ENCODE measurements around the gene SLC6A12. TPM values are rescaled to one million over a fixed set of nuclear protein-coding genes. Genes with fewer than 3 reads are reported as not detected.

SLC6A12 gene
- total RNA-seq, 4 donors from 2014 or later, result 0.21 to 0.60 (median 0.39) TPM; not detected in 1

DNA sequence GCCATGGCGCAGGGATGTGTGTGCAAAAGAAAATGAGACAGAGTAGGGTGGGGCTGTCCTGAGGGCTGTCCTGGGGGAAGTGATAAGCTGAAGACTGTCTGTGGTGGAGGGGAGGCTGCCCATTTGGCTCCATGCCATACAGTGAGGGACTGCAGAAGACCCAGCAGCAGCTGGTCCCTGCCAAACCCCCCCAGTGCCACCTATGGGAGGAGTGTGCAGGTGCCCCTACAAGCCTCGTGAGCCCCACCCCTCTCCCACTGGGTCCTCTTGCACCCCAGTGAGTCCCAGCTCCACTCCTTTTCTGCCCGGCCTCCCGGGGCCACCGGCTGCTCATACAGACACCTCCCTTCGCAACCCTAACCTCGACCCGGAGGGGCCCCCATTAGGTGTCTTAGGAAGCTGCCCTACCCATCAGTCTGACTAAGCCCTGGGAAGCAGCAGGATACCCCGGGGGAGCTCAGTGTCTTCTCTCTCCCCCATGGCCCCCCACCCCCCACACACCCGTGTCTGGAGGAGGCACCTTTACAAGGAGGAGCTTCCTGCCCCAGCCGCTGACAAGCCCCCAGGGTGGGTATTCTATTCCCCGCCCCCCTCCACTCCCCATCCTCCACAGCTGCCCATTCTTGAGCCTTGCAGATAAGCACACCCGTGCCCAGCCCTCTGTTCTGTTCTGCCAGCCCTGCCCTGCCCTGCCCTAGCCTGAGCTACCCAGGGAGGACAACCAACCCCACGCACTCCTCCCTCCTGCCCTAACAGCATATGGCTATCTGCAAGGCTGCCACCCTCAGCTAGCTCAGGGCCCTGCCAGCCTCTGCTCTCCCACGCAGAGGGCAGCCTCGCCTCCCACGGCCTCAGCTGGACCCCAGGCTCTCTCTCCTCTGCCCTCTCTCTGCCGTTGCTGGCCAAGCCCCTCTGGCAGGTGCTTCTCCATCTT is 41.9 kb downstream of the SLC6A12 start:
- Histone ChIP-seq H3K27ac (no peak overlapping the region), H3K36me3 (no peaks in the 10 kb centered on the region), H3K27me3 (peaks cover 0 to 7% of the 10 kb centered on the region in 2 donors), H3K4me3 (no peak overlapping the region), H3K9me3 (no peaks in the 10 kb centered on the region), H3K4me1 (peaks cover 0 to 43% (median 0%) of the 10 kb centered on the region in 4 donors)
- 60 to 64% methylated on average over 18 of the region's 18 CpGs for WGBS, 2 donors
- TF ChIP-seq EP300 (IDR thresholded peaks at IDR 0.05), result no peak
- TF ChIP-seq, protein P1, sequence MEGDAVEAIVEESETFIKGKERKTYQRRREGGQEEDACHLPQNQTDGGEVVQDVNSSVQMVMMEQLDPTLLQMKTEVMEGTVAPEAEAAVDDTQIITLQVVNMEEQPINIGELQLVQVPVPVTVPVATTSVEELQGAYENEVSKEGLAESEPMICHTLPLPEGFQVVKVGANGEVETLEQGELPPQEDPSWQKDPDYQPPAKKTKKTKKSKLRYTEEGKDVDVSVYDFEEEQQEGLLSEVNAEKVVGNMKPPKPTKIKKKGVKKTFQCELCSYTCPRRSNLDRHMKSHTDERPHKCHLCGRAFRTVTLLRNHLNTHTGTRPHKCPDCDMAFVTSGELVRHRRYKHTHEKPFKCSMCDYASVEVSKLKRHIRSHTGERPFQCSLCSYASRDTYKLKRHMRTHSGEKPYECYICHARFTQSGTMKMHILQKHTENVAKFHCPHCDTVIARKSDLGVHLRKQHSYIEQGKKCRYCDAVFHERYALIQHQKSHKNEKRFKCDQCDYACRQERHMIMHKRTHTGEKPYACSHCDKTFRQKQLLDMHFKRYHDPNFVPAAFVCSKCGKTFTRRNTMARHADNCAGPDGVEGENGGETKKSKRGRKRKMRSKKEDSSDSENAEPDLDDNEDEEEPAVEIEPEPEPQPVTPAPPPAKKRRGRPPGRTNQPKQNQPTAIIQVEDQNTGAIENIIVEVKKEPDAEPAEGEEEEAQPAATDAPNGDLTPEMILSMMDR (IDR thresholded peaks at IDR 0.05), result no peak
- TF ChIP-seq POLR2A (IDR thresholded peaks at IDR 0.05), result no peak
- no peak for DNase-seq (ENCODE audit: low spot score in 2 of 2)

DNA sequence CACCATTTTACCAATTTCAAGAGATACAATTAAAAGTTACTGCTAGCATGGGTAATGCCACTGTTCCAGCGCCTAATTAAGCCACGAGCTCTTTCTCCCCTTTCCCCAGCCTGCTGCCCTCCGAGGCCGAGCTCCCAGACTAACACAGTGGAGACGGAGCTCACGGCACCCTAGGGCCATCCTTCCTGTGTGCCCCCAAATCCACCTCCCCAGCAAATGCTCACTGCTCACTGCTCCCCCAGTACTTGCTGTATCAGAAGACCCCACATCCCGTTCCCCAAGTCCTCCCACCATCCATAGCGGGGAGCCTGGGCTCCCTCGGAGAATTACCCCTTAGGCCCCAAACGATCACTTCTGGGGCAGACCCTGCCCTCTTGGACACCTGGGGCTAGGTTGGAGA is 42.7 kb downstream of the SLC6A12 start:
- Histone ChIP-seq H3K9me3 (no peaks in the 10 kb centered on the region), H3K4me1 (peaks cover 0 to 35% (median 0%) of the 10 kb centered on the region in 4 donors), H3K36me3 (no peaks in the 10 kb centered on the region), H3K27me3 (peaks cover 0 to 7% of the 10 kb centered on the region in 2 donors), H3K4me3 (no peak overlapping the region), H3K27ac (no peak overlapping the region)
- no peak for TF ChIP-seq EP300 (IDR thresholded peaks at IDR 0.05)
- WGBS, 2 donors, result 85 to 87% methylated on average over 10 of the region's 10 CpGs
- DNase-seq (ENCODE audit: low spot score in 2 of 2), result no peak

DNA sequence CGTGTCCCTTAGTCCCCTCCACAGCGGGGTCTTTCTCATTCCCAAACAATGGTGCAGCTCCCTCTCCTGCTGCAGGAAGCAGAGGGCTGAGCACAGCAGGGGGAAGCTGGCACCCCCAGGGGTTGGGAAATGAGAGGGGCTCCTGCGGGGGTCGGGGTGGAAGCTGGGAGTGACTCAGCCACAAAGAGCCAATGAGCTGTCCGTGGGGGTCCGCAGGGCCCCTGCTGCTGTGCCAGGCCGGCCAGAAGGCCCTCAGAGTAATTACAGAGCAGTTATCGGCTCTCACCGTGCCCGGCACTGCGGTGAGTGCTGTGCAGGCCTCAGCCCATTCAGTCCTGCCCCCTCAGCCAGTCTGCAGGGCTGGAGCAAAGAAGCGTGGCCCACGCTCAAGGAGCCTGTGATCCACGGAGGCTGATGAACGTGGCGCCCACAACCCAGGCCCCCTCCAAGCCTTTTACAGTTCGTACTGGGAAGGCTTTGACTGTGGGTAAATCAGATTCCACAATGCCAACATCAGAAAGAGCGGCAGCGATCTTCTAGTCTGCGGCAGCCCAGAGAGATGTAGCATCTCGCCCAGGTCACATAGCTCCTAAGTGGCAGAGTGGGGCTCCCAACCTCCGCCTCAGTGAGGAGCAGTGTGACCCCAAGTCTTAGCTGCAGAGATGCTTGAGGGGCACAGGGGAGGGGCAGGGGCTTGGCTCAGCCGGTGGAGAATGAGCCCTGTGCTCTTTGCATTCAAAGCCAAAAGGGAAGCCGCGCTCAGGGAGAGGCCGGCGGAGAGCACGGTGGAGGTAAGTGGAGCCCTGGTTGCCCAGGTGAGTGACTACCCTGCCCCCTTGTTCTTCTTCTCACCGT is 43.4 kb downstream of the SLC6A12 start:
- TF ChIP-seq, protein P1 (IDR thresholded peaks at IDR 0.05), result no peak
- no peaks in the 10 kb centered on the region for H3K36me3 ChIP-seq
- no peak for DNase-seq (ENCODE audit: low spot score in 2 of 2)
- 68% methylated on average over 25 to 29 of the region's 29 CpGs for WGBS, 2 donors
- peaks cover 0 to 32% (median 0%) of the 10 kb centered on the region in 4 donors for H3K4me1 ChIP-seq
- no peaks in the 10 kb centered on the region for H3K9me3 ChIP-seq
- peaks cover 0 to 7% of the 10 kb centered on the region in 2 donors for H3K27me3 ChIP-seq
- H3K27ac ChIP-seq, result no peak overlapping the region
- no peak overlapping the region for H3K4me3 ChIP-seq

DNA sequence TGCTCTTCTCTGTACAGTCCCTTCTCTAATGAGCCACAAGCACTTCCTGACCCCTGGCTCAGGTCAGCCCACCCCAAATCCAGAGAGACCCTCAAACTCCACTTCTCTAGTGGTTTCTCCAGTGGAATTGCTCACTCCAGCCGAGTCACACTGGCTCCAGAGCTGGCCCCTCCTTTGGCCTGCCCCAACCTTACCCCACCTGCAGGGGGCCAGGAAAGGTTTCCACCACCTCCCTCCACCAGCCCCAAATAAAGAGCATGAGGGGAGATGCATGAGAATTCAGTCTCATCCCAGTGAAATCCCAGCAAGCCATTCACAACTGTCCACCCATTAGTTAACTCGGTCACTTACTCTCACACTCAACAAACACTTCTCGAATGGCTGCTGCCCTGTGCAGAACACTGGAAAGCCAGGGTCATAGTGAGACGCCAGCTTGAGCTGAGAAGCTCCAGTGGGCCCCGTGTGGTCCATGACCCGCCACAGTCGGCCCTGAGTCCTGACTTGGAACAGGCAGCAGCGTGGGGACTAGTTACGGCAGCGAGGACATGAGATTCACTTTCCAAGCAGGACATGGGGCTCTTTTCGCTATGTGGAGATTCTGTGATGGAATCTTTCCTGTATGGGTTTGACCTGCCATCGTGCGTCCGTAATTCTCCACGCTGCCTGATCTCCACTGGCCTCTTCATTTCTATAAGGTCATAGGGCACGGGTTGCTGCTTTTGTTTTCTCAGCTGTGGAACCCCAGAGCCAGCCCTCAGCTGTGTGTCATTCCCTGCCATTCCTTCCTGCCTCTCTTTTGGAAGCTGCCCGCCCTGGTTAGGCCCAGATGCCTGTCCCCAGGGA is 44.2 kb downstream of the SLC6A12 start:
- peaks cover 0 to 32% (median 0%) of the 10 kb centered on the region in 4 donors for H3K4me1 ChIP-seq
- no peak overlapping the region for H3K27ac ChIP-seq
- TF ChIP-seq EP300 (IDR thresholded peaks at IDR 0.05) (peak in 1 of 2 donors; percentile 10), POLR2A (IDR thresholded peaks at IDR 0.05) (no peak)
- H3K4me3 ChIP-seq, result no peak overlapping the region
- DNase-seq (ENCODE audit: low spot score in 2 of 2), result no peak
- H3K36me3 ChIP-seq, result no peaks in the 10 kb centered on the region
- H3K27me3 ChIP-seq, result peaks cover 0 to 10% of the 10 kb centered on the region in 2 donors
- H3K9me3 ChIP-seq, result no peaks in the 10 kb centered on the region
- 49 to 54% methylated on average over 17 of the region's 17 CpGs for WGBS, 2 donors

DNA sequence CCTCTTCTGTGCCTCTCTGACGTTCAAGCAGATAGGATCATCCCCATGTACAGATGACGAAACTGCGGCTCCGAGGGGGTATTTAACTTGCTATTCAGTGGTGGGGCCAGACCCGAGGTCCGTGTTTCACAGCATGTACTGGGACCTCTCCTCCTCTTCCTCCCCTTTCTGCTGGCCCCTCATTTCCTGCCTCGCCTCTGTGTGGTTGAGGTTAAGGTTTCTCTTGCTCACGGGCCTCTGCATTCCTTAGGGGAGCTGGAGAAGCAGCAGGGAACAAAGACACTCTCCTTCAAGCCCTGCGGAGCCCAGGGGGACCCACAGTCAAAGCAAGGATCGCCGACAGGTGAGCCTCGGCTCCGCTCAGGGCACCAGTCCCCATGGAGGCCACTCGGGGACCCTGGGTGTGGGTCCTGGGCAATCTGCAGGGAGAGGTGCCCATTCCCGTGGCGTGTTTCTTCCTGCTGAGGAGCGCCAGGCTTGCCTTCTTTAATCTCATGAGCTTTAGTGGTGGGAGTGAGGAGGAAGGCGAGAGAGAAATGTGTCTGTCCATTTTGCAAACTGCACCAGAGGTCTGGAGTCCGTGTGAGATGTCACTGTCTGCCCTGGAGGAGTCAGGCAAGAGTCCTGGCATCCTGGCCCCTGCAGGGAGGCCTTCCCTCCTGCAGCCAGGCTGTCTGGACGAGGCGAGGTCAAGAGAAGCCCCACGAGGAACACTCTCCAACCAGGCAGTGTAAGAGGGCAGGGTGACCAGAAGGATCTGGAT is 45.0 kb downstream of the SLC6A12 start:
- Histone ChIP-seq H3K4me1 (peaks cover 0 to 28% (median 0%) of the 10 kb centered on the region in 4 donors), H3K27me3 (peaks cover 0 to 10% of the 10 kb centered on the region in 2 donors), H3K27ac (no peak overlapping the region), H3K9me3 (no peaks in the 10 kb centered on the region), H3K4me3 (no peak overlapping the region), H3K36me3 (no peaks in the 10 kb centered on the region)
- DNase-seq (ENCODE audit: low spot score in 2 of 2), result no peak
- WGBS, 2 donors, result 64 to 70% methylated on average over 22 of the region's 22 CpGs
- TF ChIP-seq EP300 (IDR thresholded peaks at IDR 0.05) (no peak), POLR2A (IDR thresholded peaks at IDR 0.05) (no peak)
- TF ChIP-seq, protein P1 (IDR thresholded peaks at IDR 0.05), result no peak
